ENCODE measurements around the gene SLC10A7. TPM values are rescaled to one million over a fixed set of nuclear protein-coding genes. Genes with fewer than 3 reads are reported as not detected.

The SLC10A7 gene
- total and polyA plus RNA-seq, 4 donors = 3.7 to 18.7 (median 7.6) TPM

DNA sequence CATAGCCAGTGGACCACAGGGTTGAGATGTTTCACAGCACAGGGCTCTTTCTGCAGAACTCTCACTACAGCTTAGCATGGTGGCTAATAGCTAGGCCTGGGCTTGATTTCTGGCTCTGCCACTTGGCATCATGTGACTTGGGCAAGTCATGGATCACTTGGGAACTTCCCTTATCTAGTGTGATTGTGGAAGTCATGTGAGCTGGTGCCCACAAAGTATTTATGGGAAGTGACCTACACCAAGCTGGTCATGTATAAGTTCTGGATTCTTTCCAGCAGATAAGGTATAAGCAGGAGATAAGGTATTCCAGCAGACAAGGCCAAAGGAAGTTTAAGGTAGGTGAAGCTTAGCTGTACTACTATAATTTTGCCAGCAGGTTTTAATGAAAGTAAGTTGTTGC, 246.4 kb downstream of the SLC10A7 start:
- H3K27ac ChIP-seq (ENCODE audit: low read depth in 1 of 2, low read length in 2 of 2) = no peak overlapping the region
- H3K27me3 ChIP-seq (ENCODE audit: control insufficient read depth in 4 of 4, insufficient read depth in 4 of 4, low read length in 3 of 4) = no peaks in the 10 kb centered on the region
- H3K9ac ChIP-seq (ENCODE audit: low read depth in 1 of 2, low read length in 2 of 2) = no peak overlapping the region
- TF ChIP-seq ZBTB33 (IDR thresholded peaks at IDR 0.05) (no peak), FOXA2 (IDR thresholded peaks at IDR 0.05) (no peak), NR2F2 (IDR thresholded peaks at IDR 0.05) (no peak), FOXA1 (IDR thresholded peaks at IDR 0.05) (no peak), YY1 (IDR thresholded peaks at IDR 0.05) (no peak), HNF4G (IDR thresholded peaks at IDR 0.05) (no peak), SP1 (IDR thresholded peaks at IDR 0.05) (no peak), JUND (IDR thresholded peaks at IDR 0.05) (no peak), GABPA (IDR thresholded peaks at IDR 0.05 in 1 of 2, conservative IDR thresholded peaks at IDR 0.05 in 1 of 2) (no peak), RXRA (IDR thresholded peaks at IDR 0.05) (no peak), MAX (IDR thresholded peaks at IDR 0.05) (no peak), HNF4A (conservative IDR thresholded peaks at IDR 0.05) (no peak), EGR1 (IDR thresholded peaks at IDR 0.05; ENCODE audit: low read depth in 2 of 2) (no peak), RAD21 (IDR thresholded peaks at IDR 0.05) (no peak), TAF1 (conservative IDR thresholded peaks at IDR 0.05) (no peak)
- TF ChIP-seq, protein P1, sequence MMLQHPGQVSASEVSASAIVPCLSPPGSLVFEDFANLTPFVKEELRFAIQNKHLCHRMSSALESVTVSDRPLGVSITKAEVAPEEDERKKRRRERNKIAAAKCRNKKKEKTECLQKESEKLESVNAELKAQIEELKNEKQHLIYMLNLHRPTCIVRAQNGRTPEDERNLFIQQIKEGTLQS (IDR thresholded peaks at IDR 0.05) = no peak
- TF ChIP-seq, protein P2, sequence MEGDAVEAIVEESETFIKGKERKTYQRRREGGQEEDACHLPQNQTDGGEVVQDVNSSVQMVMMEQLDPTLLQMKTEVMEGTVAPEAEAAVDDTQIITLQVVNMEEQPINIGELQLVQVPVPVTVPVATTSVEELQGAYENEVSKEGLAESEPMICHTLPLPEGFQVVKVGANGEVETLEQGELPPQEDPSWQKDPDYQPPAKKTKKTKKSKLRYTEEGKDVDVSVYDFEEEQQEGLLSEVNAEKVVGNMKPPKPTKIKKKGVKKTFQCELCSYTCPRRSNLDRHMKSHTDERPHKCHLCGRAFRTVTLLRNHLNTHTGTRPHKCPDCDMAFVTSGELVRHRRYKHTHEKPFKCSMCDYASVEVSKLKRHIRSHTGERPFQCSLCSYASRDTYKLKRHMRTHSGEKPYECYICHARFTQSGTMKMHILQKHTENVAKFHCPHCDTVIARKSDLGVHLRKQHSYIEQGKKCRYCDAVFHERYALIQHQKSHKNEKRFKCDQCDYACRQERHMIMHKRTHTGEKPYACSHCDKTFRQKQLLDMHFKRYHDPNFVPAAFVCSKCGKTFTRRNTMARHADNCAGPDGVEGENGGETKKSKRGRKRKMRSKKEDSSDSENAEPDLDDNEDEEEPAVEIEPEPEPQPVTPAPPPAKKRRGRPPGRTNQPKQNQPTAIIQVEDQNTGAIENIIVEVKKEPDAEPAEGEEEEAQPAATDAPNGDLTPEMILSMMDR (IDR thresholded peaks at IDR 0.05; ENCODE audit: low read depth, low read length, missing input control) = no peak
- no peaks in the 10 kb centered on the region for H3K36me3 ChIP-seq (ENCODE audit: control insufficient read depth in 4 of 4, insufficient read depth in 3 of 4, low read depth in 1 of 4, low read length in 3 of 4)
- no peak overlapping the region for H3K4me3 ChIP-seq (ENCODE audit: low read depth in 1 of 3, low read length in 3 of 3)
- H3K4me1 ChIP-seq (ENCODE audit: control insufficient read depth in 4 of 4, insufficient read depth in 4 of 4, low read length in 3 of 4) = no peaks in the 10 kb centered on the region
- H3K9me3 ChIP-seq (ENCODE audit: control insufficient read depth in 4 of 4, low read length in 3 of 4) = no peaks in the 10 kb centered on the region
- DNase-seq (ENCODE audit: low spot score) = no peak

GRCh38 chr4:146274774-146275173, 247.0 kb downstream of the SLC10A7 start:
- Histone ChIP-seq H3K36me3 (ENCODE audit: control insufficient read depth in 4 of 4, insufficient read depth in 3 of 4, low read depth in 1 of 4, low read length in 3 of 4) (no peaks in the 10 kb centered on the region), H3K9ac (ENCODE audit: low read depth in 1 of 2, low read length in 2 of 2) (no peak overlapping the region), H3K27ac (ENCODE audit: low read depth in 1 of 2, low read length in 2 of 2) (no peak overlapping the region), H3K27me3 (ENCODE audit: control insufficient read depth in 4 of 4, insufficient read depth in 4 of 4, low read length in 3 of 4) (no peaks in the 10 kb centered on the region), H3K4me3 (ENCODE audit: low read depth in 1 of 3, low read length in 3 of 3) (no peak overlapping the region), H3K4me1 (ENCODE audit: control insufficient read depth in 4 of 4, insufficient read depth in 4 of 4, low read length in 3 of 4) (no peaks in the 10 kb centered on the region), H3K9me3 (ENCODE audit: control insufficient read depth in 4 of 4, low read length in 3 of 4) (no peaks in the 10 kb centered on the region)
- no peak for DNase-seq (ENCODE audit: low spot score)
- 96% methylated on average over 1 of the region's 1 CpG for WGBS
- TF ChIP-seq NR2F2 (IDR thresholded peaks at IDR 0.05) = no peak
- TF ChIP-seq REST (IDR thresholded peaks at IDR 0.05) = no peak
- TF ChIP-seq HNF4A (conservative IDR thresholded peaks at IDR 0.05) = no peak
- TF ChIP-seq YY1 (IDR thresholded peaks at IDR 0.05) = no peak
- TF ChIP-seq JUND (IDR thresholded peaks at IDR 0.05) = no peak
